Suprapubic skin (tissue), 4 donors: ENCODE measurements around the gene NPBWR2. TPM values are rescaled to one million over a fixed set of nuclear protein-coding genes. Genes with fewer than 3 reads are reported as not detected.

Experiments
- DNase-seq, 2 donors: peaks; one replicate each; pipeline ENCODE4 v3.0.0-alpha.2; 2019; ENCODE audit warnings: low spot score in 2 of 2
- H3K27ac ChIP-seq: fragments of 200-600 bp; sonication (generic); one replicate; pipeline ENCODE4 v1.5.1; 2019
- H3K27me3 ChIP-seq: fragments of 200-600 bp; sonication (generic); one replicate; pipeline ENCODE4 v1.5.1; 2019
- H3K36me3 ChIP-seq: fragments of 200-600 bp; sonication (generic); one replicate; pipeline ENCODE4 v1.5.1; 2019
- H3K4me1 ChIP-seq: fragments of 200-600 bp; sonication (generic); one replicate; pipeline ENCODE4 v1.5.1; 2019
- H3K4me3 ChIP-seq: fragments of 200-600 bp; sonication (generic); one replicate; pipeline ENCODE4 v1.5.1; 2019; ENCODE audit warnings: mild to moderate bottlenecking
- H3K9me3 ChIP-seq: fragments of 200-600 bp; sonication (generic); one replicate; pipeline ENCODE4 v1.5.1; 2019
- EP300 ChIP-seq: sonication (generic); formaldehyde crosslinking; IDR thresholded peaks from one replicate; pipeline ENCODE4 v1.6.1; 2017; ENCODE audit warnings: antibody characterized with exemption
- POLR2A ChIP-seq, 2 donors: fragments of 450-650 bp; IDR thresholded peaks; one replicate each; pipeline ENCODE4 v1.6.1; 2017; ENCODE audit warnings: antibody characterized with exemption in 2 of 2, mild to moderate bottlenecking in 2 of 2, moderate library complexity in 2 of 2
- POLR2AphosphoS5 ChIP-seq, 3 donors: sonication (generic); formaldehyde crosslinking; IDR thresholded peaks; one replicate each; pipeline ENCODE4 v1.6.1; 2017; ENCODE audit warnings: antibody characterized with exemption in 3 of 3
- WGBS: methylation state at CpG from one replicate; pipeline ENCODE4 v1.1.5; 2018; 5-methylcytosine and 5-hydroxymethylcytosine counted together
- total RNA-seq, 4 donors: library from RNA; depleted of rRNA; stranded (reverse); fragments of >200 nt; gene quantifications; one replicate each; pipeline ENCODE4 v1.1.0, GENCODE V29; 2016
- TF ChIP-seq, protein P1 (sequence below), 2 donors: fragments of 200-600 bp in 1 of 2; fragments of 450-650 bp in 1 of 2; sonication (generic) in 1 of 2; IDR thresholded peaks; one replicate each; pipeline ENCODE4 v1.5.1; 2016 to 2019; ENCODE audit warnings: antibody characterized with exemption in 2 of 2, mild to moderate bottlenecking in 1 of 2, moderate library complexity in 1 of 2

NPBWR2 gene
- total RNA-seq, 4 donors from 2014 or later, result not detected

DNA sequence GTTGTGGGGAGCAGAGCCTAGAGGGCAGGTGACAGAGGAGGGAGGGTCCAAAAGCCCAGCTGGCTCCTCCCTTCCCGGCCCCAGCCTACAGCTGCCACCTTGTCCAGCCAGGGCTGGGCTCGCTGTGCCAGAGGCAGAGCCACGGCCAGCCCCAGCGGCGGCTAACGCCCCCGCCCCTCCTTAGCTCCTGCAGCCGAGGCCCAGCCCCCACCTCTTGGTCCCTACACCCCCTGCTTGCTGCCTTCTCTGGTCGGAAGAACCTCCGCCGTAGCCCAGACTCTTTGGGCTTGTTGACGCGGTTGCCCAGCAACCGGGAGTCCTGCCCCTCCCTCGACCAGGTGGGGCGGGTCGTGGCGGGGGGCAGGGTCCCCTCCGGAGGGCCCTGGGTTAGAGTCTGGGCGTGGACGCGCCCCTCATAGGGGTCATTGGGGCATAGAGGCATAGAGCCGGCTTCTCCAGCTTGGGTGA, 22.6 kb downstream of the NPBWR2 start:
- Histone ChIP-seq H3K27me3 (peaks cover 17% of the 10 kb centered on the region), H3K4me3 (no peak overlapping the region), H3K27ac (no peak overlapping the region), H3K9me3 (no peaks in the 10 kb centered on the region), H3K36me3 (no peaks in the 10 kb centered on the region), H3K4me1 (peaks cover 27% of the 10 kb centered on the region)
- 0% methylated on average over 1 of the region's 23 CpGs for WGBS
- TF ChIP-seq POLR2A (IDR thresholded peaks at IDR 0.05) (no peak), EP300 (no peak), POLR2AphosphoS5 (IDR thresholded peaks at IDR 0.05) (no peak)
- TF ChIP-seq, protein P1, sequence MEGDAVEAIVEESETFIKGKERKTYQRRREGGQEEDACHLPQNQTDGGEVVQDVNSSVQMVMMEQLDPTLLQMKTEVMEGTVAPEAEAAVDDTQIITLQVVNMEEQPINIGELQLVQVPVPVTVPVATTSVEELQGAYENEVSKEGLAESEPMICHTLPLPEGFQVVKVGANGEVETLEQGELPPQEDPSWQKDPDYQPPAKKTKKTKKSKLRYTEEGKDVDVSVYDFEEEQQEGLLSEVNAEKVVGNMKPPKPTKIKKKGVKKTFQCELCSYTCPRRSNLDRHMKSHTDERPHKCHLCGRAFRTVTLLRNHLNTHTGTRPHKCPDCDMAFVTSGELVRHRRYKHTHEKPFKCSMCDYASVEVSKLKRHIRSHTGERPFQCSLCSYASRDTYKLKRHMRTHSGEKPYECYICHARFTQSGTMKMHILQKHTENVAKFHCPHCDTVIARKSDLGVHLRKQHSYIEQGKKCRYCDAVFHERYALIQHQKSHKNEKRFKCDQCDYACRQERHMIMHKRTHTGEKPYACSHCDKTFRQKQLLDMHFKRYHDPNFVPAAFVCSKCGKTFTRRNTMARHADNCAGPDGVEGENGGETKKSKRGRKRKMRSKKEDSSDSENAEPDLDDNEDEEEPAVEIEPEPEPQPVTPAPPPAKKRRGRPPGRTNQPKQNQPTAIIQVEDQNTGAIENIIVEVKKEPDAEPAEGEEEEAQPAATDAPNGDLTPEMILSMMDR (IDR thresholded peaks at IDR 0.05), result no peak
- no peak for DNase-seq

DNA sequence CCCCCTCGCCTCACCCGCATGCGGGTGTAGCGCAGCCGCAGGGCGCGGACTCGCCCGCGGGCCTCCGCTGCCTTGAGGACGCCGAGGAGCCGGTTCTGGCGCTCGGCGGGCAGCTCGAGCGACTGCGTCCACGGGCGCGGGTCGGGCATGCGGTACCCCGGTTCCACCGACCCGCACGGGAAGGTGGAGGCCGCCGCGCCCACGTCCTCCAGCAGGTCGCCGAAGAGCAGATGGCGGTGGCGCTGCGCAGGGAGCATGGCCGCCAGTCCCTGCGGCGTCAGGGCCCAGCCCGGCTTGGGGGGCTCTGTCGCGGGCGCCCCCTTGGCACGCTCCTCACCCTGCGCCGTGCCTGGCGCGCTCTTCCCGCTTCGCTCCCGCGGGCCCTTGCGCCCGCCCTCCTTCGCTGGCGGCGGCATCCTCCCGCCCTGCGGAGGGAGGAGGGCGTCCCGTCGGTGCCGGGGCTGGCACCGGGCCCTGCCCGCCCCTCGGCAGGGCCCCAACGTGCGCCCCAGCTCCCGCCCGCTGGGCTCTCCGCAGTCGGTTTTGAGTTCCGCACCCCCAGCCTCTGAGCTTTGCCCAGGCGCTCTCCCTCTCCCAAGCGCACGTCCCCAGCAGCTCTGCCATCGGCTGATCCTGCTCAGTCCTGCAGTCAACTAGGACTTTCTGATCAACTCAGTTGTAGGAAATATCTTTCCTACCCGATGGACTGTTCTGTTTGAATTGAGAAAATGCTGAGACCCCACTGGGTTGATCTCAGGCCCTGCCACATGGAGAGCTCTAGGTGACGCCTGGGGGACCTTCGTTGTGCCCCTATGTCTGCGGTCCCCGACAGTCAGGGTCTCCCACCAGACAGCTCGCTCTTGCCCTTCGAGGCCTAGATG, 23.3 kb downstream of the NPBWR2 start, which contains the start of gene LKAAEAR1:
Gene LKAAEAR1, minus strand, starts transcription at position 595 of the 881 bp plus-strand sequence. Its CDS starts 179 bp downstream, at position 416.
- Histone ChIP-seq H3K4me1 (peaks cover 32% of the 10 kb centered on the region), H3K36me3 (no peaks in the 10 kb centered on the region), H3K4me3 (peak within 1 kb of the TSS; percentile 63), H3K27me3 (peaks cover 17% of the 10 kb centered on the region), H3K9me3 (no peaks in the 10 kb centered on the region), H3K27ac (no peak within 1 kb of the TSS)
- 12% methylated on average over 7 of the region's 86 CpGs for WGBS
- TF ChIP-seq, protein P1 (IDR thresholded peaks at IDR 0.05), result no peak
- TF ChIP-seq POLR2AphosphoS5 (IDR thresholded peaks at IDR 0.05) (no peak), POLR2A (IDR thresholded peaks at IDR 0.05) (no peak), EP300 (no peak)
- DNase-seq, result no peak

DNA sequence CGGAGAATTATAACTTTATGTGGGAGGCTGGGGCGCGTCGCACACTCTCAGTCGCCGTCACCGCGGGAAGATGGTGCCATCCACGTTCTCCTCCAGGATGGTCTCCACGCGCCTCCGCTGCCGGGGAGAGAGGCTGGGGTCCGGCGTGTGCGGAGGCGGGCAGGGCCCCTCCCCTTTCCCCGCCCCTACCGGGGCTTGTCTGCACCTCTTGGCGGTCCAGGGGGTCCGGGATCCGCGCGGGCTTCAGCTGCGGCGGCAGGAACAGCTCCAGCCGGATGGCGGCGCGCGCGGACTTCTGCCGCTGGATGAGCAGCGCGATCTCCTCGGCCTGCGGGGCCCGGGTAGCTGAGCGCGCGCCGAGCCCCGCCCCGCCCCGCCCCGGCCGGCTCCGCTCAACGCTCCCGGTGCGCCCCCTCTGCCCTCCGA, 24.0 kb downstream of the NPBWR2 start:
- no peak for TF ChIP-seq POLR2A (IDR thresholded peaks at IDR 0.05)
- no peak for TF ChIP-seq POLR2AphosphoS5 (IDR thresholded peaks at IDR 0.05)
- TF ChIP-seq, protein P1 (IDR thresholded peaks at IDR 0.05), result peak; percentile 8 to 68
- H3K27me3 ChIP-seq, result peaks cover 17% of the 10 kb centered on the region
- H3K4me1 ChIP-seq, result peaks cover 38% of the 10 kb centered on the region
- DNase-seq, result no peak
- H3K9me3 ChIP-seq, result no peaks in the 10 kb centered on the region
- 0% methylated on average over 14 of the region's 52 CpGs for WGBS
- no peaks in the 10 kb centered on the region for H3K36me3 ChIP-seq
- peak overlapping the region; percentile 63 for H3K4me3 ChIP-seq
- H3K27ac ChIP-seq, result no peak overlapping the region

DNA sequence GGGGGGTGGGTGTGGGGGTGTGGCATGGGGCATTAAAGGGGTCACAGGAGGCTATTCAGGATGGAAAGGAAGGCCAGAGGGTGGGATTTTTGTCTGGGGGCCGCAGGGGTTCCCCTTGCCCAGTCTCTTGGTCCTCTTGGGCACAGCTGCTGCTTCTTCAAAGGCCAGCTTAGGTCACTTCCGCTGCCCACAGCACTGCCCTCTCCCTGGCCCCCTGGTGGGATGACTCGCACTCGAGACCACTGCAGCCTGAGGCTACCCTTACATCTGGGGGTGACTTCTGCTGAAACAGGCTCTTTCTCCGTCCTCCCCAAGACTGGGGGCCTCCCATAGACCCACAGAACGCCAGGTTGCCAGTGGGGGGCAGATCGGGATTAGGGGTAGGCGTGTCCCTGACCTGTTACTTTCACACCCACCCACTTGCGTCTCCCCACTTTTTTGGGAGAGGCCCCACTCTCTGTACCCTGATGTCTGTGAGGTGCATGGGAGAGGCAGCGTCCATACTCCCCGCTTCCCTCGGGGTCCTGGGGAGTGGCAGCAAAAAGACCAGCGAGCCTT, 24.5 kb downstream of the NPBWR2 start:
- DNase-seq, result no peak
- WGBS, result 27% methylated on average over 13 of the region's 13 CpGs
- Histone ChIP-seq H3K9me3 (no peaks in the 10 kb centered on the region), H3K4me3 (peak overlapping the region; percentile 63), H3K27me3 (peaks cover 17% of the 10 kb centered on the region), H3K27ac (no peak overlapping the region), H3K36me3 (no peaks in the 10 kb centered on the region), H3K4me1 (peaks cover 43% of the 10 kb centered on the region)
- TF ChIP-seq POLR2A (IDR thresholded peaks at IDR 0.05) (no peak), POLR2AphosphoS5 (IDR thresholded peaks at IDR 0.05) (no peak), EP300 (no peak)
- TF ChIP-seq, protein P1 (IDR thresholded peaks at IDR 0.05), result no peak

DNA sequence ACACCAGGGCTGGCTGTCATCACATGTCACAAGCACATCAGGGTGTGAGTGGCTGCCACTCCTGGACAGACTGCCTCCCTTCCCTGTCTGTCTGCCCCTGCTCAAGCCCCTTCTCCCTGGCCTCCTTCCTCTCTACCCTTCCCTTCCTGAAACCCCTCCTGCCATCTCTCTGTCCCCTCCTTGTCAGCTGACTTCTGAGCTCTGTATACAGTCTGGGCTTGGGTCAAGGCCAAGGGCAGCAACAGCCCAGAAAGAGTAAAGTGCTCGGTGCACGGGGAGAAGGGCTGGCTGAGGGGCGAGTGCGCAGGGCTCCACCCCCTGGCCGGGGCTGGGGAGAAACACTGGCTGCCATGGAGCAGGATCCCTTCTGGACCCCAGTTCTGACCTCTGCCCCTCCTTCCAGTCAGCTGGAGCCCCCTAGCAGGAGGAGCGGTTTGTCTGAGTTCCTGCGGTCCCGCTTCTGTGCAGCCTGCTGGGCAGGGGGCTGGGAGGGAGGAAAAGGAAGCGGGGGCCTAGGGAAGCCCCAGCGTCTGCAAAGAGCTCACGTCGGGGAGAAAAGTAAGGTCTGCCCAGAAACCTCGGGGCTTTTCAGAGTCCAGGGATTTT, 25.1 kb downstream of the NPBWR2 start:
- peaks cover 17% of the 10 kb centered on the region for H3K27me3 ChIP-seq
- no peaks in the 10 kb centered on the region for H3K36me3 ChIP-seq
- TF ChIP-seq, protein P1 (IDR thresholded peaks at IDR 0.05), result no peak
- TF ChIP-seq EP300 (no peak), POLR2A (IDR thresholded peaks at IDR 0.05) (no peak), POLR2AphosphoS5 (IDR thresholded peaks at IDR 0.05) (no peak)
- H3K4me3 ChIP-seq, result no peak overlapping the region
- no peak for DNase-seq
- 36% methylated on average over 13 of the region's 13 CpGs for WGBS
- peaks cover 46% of the 10 kb centered on the region for H3K4me1 ChIP-seq
- H3K27ac ChIP-seq, result no peak overlapping the region
- no peaks in the 10 kb centered on the region for H3K9me3 ChIP-seq
